Right lobe of liver (tissue), 4 donors: Measurements from ENCODE around the gene OPCML.

Experiments used
- CTCF ChIP-seq, 4 donors: fragments of 200-600 bp in 3 of 4; fragments of 450-650 bp in 1 of 4; IDR thresholded peaks; one replicate each; pipeline versions ENCODE4 v1.5.1 to v1.8.0; 2016 to 2022; ENCODE audit warnings: antibody characterized with exemption in 4 of 4, mild to moderate bottlenecking in 2 of 4
- POLR2A ChIP-seq: fragments of 450-650 bp; IDR thresholded peaks from one replicate; pipeline ENCODE4 v1.6.1; 2017; ENCODE audit warnings: antibody characterized with exemption, mild to moderate bottlenecking
- donor health status: DM: no; HTN: no; CAD: no.
- donor health status: DM: no; HTN: no; CAD: no.
- donor health status: DM: no; HTN: yes; CAD: no.

- TF ChIP-seq CTCF (IDR thresholded peaks at IDR 0.05): no peak
- no peak for TF ChIP-seq POLR2A
Observed at GRCh38 chr11:132486060-132486459, 1046.2 kb downstream of the OPCML start.
